ENCODE data around the gene GPR78.

DNA sequence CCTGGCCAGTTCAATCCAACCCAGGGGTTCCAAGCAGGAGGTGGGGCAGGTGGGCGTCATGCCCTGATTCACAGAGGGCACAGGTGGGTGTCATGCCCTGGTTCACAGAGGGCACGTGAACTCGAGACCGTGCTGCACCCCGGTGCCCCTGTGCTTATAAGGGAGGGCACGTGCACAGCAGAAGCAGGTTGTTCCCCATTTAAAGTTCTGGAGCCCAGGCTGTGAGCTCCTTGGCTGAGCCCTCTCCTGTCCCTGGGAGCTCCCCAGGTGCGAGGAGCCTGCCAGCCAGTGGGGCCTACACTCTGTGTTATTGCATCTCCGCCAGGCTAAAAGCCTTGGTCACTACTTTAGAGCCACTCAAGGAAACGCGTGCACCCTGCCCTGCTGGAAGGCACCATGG, 9.1 kb downstream of the GPR78 start:
- no peak for TF ChIP-seq CTCF (IDR thresholded peaks at IDR 0.05)
- no peak for TF ChIP-seq POLR2A (IDR thresholded peaks at IDR 0.05)

Data from upper lobe of left lung (tissue), 4 donors.